PFSK-1 (cell line): ENCODE results near the gene TSPAN18.

Source experiments
- POLR2AphosphoS5 ChIP-seq: IDR thresholded peaks from 2 replicates; pipeline ENCODE4 v1.6.1; 2012; ENCODE audit warnings: low read depth, mild to moderate bottlenecking, control low read depth, low read length, moderate library complexity
- TAF1 ChIP-seq: IDR thresholded peaks from 2 replicates; pipeline ENCODE4 v1.6.1; 2012; ENCODE audit warnings: low read length, control low read depth, borderline replicate concordance; ENCODE audit not compliant: insufficient read depth

- TF ChIP-seq POLR2AphosphoS5, result no peak
- TF ChIP-seq TAF1, result no peak
Observed at GRCh38 chr11:44946263-44946662, 219.5 kb downstream of the TSPAN18 start.
